Measurements from ENCODE around the gene SLC22A13.
"Not testable (repeated sequence)": the region's sequence is repeated elsewhere in the genome, so short reads cannot be mapped to it uniquely, and the experiment has no call there.

The SLC22A13 gene

GRCh38 chr3:38315488-38316230 is 50.0 kb downstream of the SLC22A13 start:
- DNase-seq (ENCODE audit: low spot score), result no peak
- no peak for TF ChIP-seq CTCF (IDR thresholded peaks at IDR 0.05; ENCODE audit: borderline replicate concordance, control extremely low read depth, extremely low read depth, insufficient read depth, missing control alignments)
- in situ Hi-C loops (cut with MboI; ENCODE audit: low sequenced_read_pairs, unreplicated experiment), result no loop called here

GRCh38 chr3:38316356-38317191 is 51.0 kb downstream of the SLC22A13 start:
- no peak for TF ChIP-seq CTCF (IDR thresholded peaks at IDR 0.05; ENCODE audit: borderline replicate concordance, control extremely low read depth, extremely low read depth, insufficient read depth, missing control alignments)
- in situ Hi-C loops (cut with MboI; ENCODE audit: low sequenced_read_pairs, unreplicated experiment), result no loop called here
- DNase-seq (ENCODE audit: low spot score), result no peak

- in situ Hi-C loops (cut with MboI; ENCODE audit: low sequenced_read_pairs, unreplicated experiment), result no loop called here
- no peak for DNase-seq (ENCODE audit: low spot score)
- no peak for TF ChIP-seq CTCF (IDR thresholded peaks at IDR 0.05; ENCODE audit: borderline replicate concordance, control extremely low read depth, extremely low read depth, insufficient read depth, missing control alignments)
Observed at GRCh38 chr3:38317192-38317759, 51.7 kb downstream of the SLC22A13 start.

- TF ChIP-seq CTCF (IDR thresholded peaks at IDR 0.05; ENCODE audit: borderline replicate concordance, control extremely low read depth, extremely low read depth, insufficient read depth, missing control alignments), result no peak
- in situ Hi-C loops (cut with MboI; ENCODE audit: low sequenced_read_pairs, unreplicated experiment), result no loop called here
- no peak for DNase-seq (ENCODE audit: low spot score)
Observed at GRCh38 chr3:38318766-38319671, 53.4 kb downstream of the SLC22A13 start.

- in situ Hi-C loops (cut with MboI; ENCODE audit: low sequenced_read_pairs, unreplicated experiment); DNase-seq (ENCODE audit: low spot score): not testable (repeated sequence)
Observed at GRCh38 chr3:38320638-38321037, 55.0 kb downstream of the SLC22A13 start.

GRCh38 chr3:38323060-38323459 is 57.4 kb downstream of the SLC22A13 start:
- DNase-seq (ENCODE audit: low spot score), result no peak
- no peak for TF ChIP-seq CTCF (IDR thresholded peaks at IDR 0.05; ENCODE audit: borderline replicate concordance, control extremely low read depth, extremely low read depth, insufficient read depth, missing control alignments)
- in situ Hi-C loops (cut with MboI; ENCODE audit: low sequenced_read_pairs, unreplicated experiment), result no loop called here

Measured in GM13976 (cell line).